SK-N-SH (cell line): ENCODE results near the gene MYO7A. TPM values are rescaled to one million over a fixed set of nuclear protein-coding genes. Genes with fewer than 3 reads are reported as not detected.

Source experiments
- CTCF ChIA-PET: fragments of 300-600, 350-600 bp; formaldehyde crosslinking; extraction: SDS; loops from one replicate; lab custom pipeline; 2021; lab: Yijun Ruan, JAX
- POLR2A ChIA-PET: fragments of 350-600 bp; sonication (Branson Sonifier 250); formaldehyde crosslinking; extraction: SDS; loops from one replicate; lab custom pipeline; 2020; ENCODE audit warnings: antibody characterized with exemption, inconsistent platforms; lab: Yijun Ruan, JAX
- DNase-seq: peaks from one replicate; pipeline ENCODE4 v3.0.0; 2012
- H2AFZ ChIP-seq: fragments of 200-600 bp; sonication (generic); 2 replicates; pipeline ENCODE4 v1.8.1; 2016; ENCODE audit warnings: antibody characterized with exemption, mild to moderate bottlenecking, low read depth
- H3F3A ChIP-seq: fragments of 200-600 bp; sonication (generic); replicated peaks from 2 replicates; pipeline ENCODE3; 2016; ENCODE audit warnings: antibody characterized with exemption, mild to moderate bottlenecking; ENCODE audit not compliant: insufficient read depth
- H3K27ac ChIP-seq, 2 experiments: fragments of 200-500 bp in 1 of 2; fragments of 200-600 bp in 1 of 2; sonication (Bioruptor generic) in 1 of 2; sonication (generic), shearing (Covaris generic) in 1 of 2; 2 replicates each; pipeline versions ENCODE4 v1.5.1 to v1.6.1; 2014 to 2016; ENCODE audit warnings: low read depth in 2 of 2, inconsistent platforms in 1 of 2, low read length in 1 of 2, mild to moderate bottlenecking in 1 of 2, mixed read lengths in 1 of 2
- H3K27me3 ChIP-seq: fragments of 200-600 bp; sonication (generic), shearing (Covaris generic); 2 replicates; pipeline ENCODE4 v1.6.1; 2016; ENCODE audit warnings: mixed run types; ENCODE audit not compliant: insufficient read depth
- H3K36me3 ChIP-seq, 2 experiments: fragments of 200-500 bp in 1 of 2; fragments of 200-600 bp in 1 of 2; sonication (Bioruptor generic) in 1 of 2; sonication (generic) in 1 of 2; replicated peaks in 1 of 2; 2 replicates each; pipeline versions ENCODE3 to v1.5.1; 2014 to 2016; ENCODE audit warnings: low read length in 1 of 2, mild to moderate bottlenecking in 1 of 2; ENCODE audit not compliant: insufficient read depth in 2 of 2, control insufficient read depth in 1 of 2
- H3K4me1 ChIP-seq, 2 experiments: fragments of 200-500 bp in 1 of 2; fragments of 200-600 bp in 1 of 2; sonication (Bioruptor generic) in 1 of 2; sonication (generic), shearing (Covaris generic) in 1 of 2; 2 replicates each; pipeline versions ENCODE4 v1.5.1 to v1.6.1; 2014 to 2016; ENCODE audit warnings: low read depth in 1 of 2, low read length in 1 of 2, mixed run types in 1 of 2; ENCODE audit not compliant: insufficient read depth in 2 of 2, control insufficient read depth in 1 of 2
- H3K4me2 ChIP-seq: fragments of 200-600 bp; sonication (generic), shearing (Covaris generic); 2 replicates; pipeline ENCODE4 v1.6.1; 2017; ENCODE audit warnings: mixed run types
- H3K4me3 ChIP-seq, 2 experiments: fragments of 200-500 bp in 1 of 2; fragments of 200-600 bp in 1 of 2; sonication (Bioruptor generic) in 1 of 2; sonication (generic), shearing (Covaris generic) in 1 of 2; 2 replicates each; pipeline versions ENCODE4 v1.5.1 to v1.8.1; 2014 to 2016; ENCODE audit warnings: low read depth in 2 of 2, inconsistent platforms in 1 of 2, low read length in 1 of 2, mild to moderate bottlenecking in 1 of 2, mixed read lengths in 1 of 2, moderate library complexity in 1 of 2
- H3K79me2 ChIP-seq: fragments of 200-600 bp; sonication (generic); 2 replicates; pipeline ENCODE4 v1.8.1; 2017; ENCODE audit warnings: mild to moderate bottlenecking; ENCODE audit not compliant: insufficient read depth
- H3K9ac ChIP-seq: fragments of 200-600 bp; sonication (generic); 2 replicates; pipeline ENCODE4 v1.6.1; 2017; ENCODE audit warnings: mixed run types
- H3K9me2 ChIP-seq: fragments of 200-600 bp; sonication (generic); 2 replicates; pipeline ENCODE4 v1.6.1; 2017; ENCODE audit warnings: mixed run types
- H3K9me3 ChIP-seq: fragments of 200-600 bp; sonication (generic); 2 replicates; pipeline ENCODE4 v1.6.1; 2017; ENCODE audit warnings: mixed run types, mild to moderate bottlenecking, moderate library complexity
- H4K20me1 ChIP-seq: fragments of 200-600 bp; sonication (generic); 2 replicates; pipeline ENCODE4 v1.6.1; 2017; ENCODE audit warnings: mild to moderate bottlenecking, mixed run types; ENCODE audit not compliant: insufficient read depth
- CHD2 ChIP-seq: fragments of 150-350 bp; IDR thresholded peaks from 2 replicates; pipeline ENCODE4 v1.6.1; 2018; ENCODE audit warnings: low read length; ENCODE audit not compliant: partially characterized antibody
- ELF1 ChIP-seq: IDR thresholded peaks from 2 replicates; pipeline ENCODE4 v1.4.0; 2012
- EP300 ChIP-seq, 2 experiments: IDR thresholded peaks; 2 replicates each; pipeline versions ENCODE4 v1.4.0 to v1.6.1; 2012; ENCODE audit warnings: borderline replicate concordance in 1 of 2, low read depth in 1 of 2, low read length in 1 of 2
- MEF2A ChIP-seq: IDR thresholded peaks from 2 replicates; pipeline ENCODE4 v1.4.0; 2012; ENCODE audit warnings: low read depth, borderline replicate concordance
- NFIC ChIP-seq: IDR thresholded peaks from 2 replicates; pipeline ENCODE4 v1.4.0; 2012; ENCODE audit warnings: borderline replicate concordance
- POLR2AphosphoS5 ChIP-seq: IDR thresholded peaks from 2 replicates; pipeline ENCODE4 v1.6.1; 2012; ENCODE audit warnings: low read depth, low read length
- RAD21 ChIP-seq: IDR thresholded peaks from 2 replicates; pipeline ENCODE4 v1.6.1; 2012; ENCODE audit warnings: mild to moderate bottlenecking, low read length
- RXRA ChIP-seq: IDR thresholded peaks from 2 replicates; pipeline ENCODE4 v1.4.0; 2012; ENCODE audit warnings: low read depth, mild to moderate bottlenecking, borderline replicate concordance
- SIN3A ChIP-seq: IDR thresholded peaks from 2 replicates; pipeline ENCODE4 v1.6.1; 2012; ENCODE audit warnings: low read depth, mild to moderate bottlenecking, low read length, moderate library complexity, borderline replicate concordance
- SMC3 ChIP-seq: IDR thresholded peaks from 2 replicates; pipeline ENCODE4 v1.6.1; 2012; ENCODE audit warnings: low read depth, low read length, improper control_type of control experiment
- TAF1 ChIP-seq: IDR thresholded peaks from 2 replicates; pipeline ENCODE4 v1.6.1; 2012; ENCODE audit warnings: low read depth, mild to moderate bottlenecking, low read length, moderate library complexity, borderline replicate concordance
- TCF12 ChIP-seq: IDR thresholded peaks from 2 replicates; pipeline ENCODE4 v1.4.0; 2012
- WGBS: methylation state at CpG from one replicate; pipeline ENCODE4 v1.1.6; 2017; ENCODE audit warnings: low lambda C conversion rate; 5-methylcytosine and 5-hydroxymethylcytosine counted together
- polyA plus RNA-seq, 3 experiments: library from polyadenylated mRNA; depleted of rRNA; stranded (reverse); fragments of >200 nt; gene quantifications; 2 replicates each; pipeline ENCODE4 v1.2.3, GENCODE V29; 2012
- TF ChIP-seq, protein P1 (sequence below): fragments of 200-600 bp; sonication (generic); IDR thresholded peaks from 2 replicates; pipeline ENCODE4 v1.6.1; 2017; ENCODE audit warnings: antibody characterized with exemption, mild to moderate bottlenecking, moderate library complexity
- TF ChIP-seq, protein P2 (sequence below): IDR thresholded peaks from 2 replicates; pipeline ENCODE4 v1.4.0; 2012; ENCODE audit warnings: low read depth
- TF ChIP-seq, protein P3 (sequence below): fragments of 150-350 bp; IDR thresholded peaks from 2 replicates; pipeline ENCODE4 v1.6.1; 2017; ENCODE audit warnings: antibody characterized with exemption, low read length, low read depth, borderline replicate concordance
- TF ChIP-seq, protein P4 (sequence below): IDR thresholded peaks from 2 replicates; pipeline ENCODE4 v1.4.0; 2012; ENCODE audit warnings: low read depth, borderline replicate concordance
- TF ChIP-seq, protein P5 (sequence below): IDR thresholded peaks from 2 replicates; pipeline ENCODE4; 2012
- TF ChIP-seq, protein P6 (sequence below): fragments of 150-350 bp; IDR thresholded peaks from 2 replicates; pipeline ENCODE4 v1.6.1; 2016; ENCODE audit warnings: mild to moderate bottlenecking, low read depth, low read length
- TF ChIP-seq, protein P7 (sequence below): IDR thresholded peaks from 2 replicates; pipeline ENCODE4 v1.4.0; 2012; ENCODE audit warnings: low read depth, borderline replicate concordance

MYO7A gene
- polyA plus RNA-seq, 1 of the 3 experiments (the other 2 are of a cell fraction), result 0.08 TPM

DNA sequence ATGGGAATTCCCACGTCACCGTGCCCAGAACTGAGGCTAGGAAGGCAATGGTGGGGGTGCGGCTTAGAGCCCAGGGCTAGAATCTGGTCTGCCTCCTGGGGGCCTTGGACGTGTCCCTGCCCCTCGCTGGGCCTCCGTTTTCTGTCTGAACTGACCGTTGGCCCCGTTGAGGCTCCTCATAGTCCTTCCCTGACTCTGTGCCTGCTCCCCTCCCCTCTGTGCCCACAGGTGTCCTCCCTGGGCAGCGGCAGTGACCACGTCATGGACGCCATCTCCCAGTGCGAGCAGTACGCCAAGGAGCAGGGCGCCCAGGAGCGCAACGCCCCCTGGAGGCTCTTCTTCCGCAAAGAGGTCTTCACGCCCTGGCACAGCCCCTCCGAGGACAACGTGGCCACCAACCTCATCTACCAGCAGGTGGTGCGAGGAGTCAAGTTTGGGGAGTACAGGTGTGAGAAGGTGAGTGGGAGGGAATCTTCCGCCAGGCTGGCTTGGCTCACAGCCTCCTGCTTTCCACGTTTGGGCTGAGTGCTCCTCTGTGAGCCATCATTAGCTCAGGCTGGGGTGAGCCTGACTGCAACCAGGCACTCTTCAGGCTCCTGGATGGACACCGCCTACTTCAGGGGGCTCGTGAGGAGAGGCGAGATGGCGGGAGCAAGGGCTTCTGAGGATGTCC, 63.9 kb downstream of the MYO7A start:
- Histone ChIP-seq H3K9me2 (no peaks in the 10 kb centered on the region), H3K9me3 (no peaks in the 10 kb centered on the region), H3F3A (no peaks in the 10 kb centered on the region), H3K9ac (no peak overlapping the region), H3K79me2 (no peaks in the 10 kb centered on the region), H3K27ac (no peak overlapping the region), H3K27me3 (no peaks in the 10 kb centered on the region), H4K20me1 (no peaks in the 10 kb centered on the region), H3K4me1 (no peaks in the 10 kb centered on the region), H3K4me2 (no peak overlapping the region), H3K4me3 (no peak overlapping the region), H3K36me3 (no peaks in the 10 kb centered on the region), H2AFZ (no peak overlapping the region)
- CTCF ChIA-PET, result interaction anchor here (0.9 to 1.0 kb wide), 3 partner anchors 75 to 356 kb away, joined by 3 to 4 read pairs (median 3); no protein-coding TSS in a partner anchor
- 64% methylated on average over 25 of the region's 27 CpGs for WGBS
- POLR2A ChIA-PET, result no interaction called here
- TF ChIP-seq ELF1, result no peak
- TF ChIP-seq MEF2A, result no peak
- TF ChIP-seq CHD2, result no peak
- peak; percentile 39 for TF ChIP-seq RAD21
- TF ChIP-seq SIN3A, result no peak
- TF ChIP-seq EP300 (IDR thresholded peaks at IDR 0.05; ENCODE audit: borderline replicate concordance in 1 of 2, low read depth in 1 of 2, low read length in 1 of 2), result no peak
- no peak for TF ChIP-seq SMC3
- TF ChIP-seq, protein P1, sequence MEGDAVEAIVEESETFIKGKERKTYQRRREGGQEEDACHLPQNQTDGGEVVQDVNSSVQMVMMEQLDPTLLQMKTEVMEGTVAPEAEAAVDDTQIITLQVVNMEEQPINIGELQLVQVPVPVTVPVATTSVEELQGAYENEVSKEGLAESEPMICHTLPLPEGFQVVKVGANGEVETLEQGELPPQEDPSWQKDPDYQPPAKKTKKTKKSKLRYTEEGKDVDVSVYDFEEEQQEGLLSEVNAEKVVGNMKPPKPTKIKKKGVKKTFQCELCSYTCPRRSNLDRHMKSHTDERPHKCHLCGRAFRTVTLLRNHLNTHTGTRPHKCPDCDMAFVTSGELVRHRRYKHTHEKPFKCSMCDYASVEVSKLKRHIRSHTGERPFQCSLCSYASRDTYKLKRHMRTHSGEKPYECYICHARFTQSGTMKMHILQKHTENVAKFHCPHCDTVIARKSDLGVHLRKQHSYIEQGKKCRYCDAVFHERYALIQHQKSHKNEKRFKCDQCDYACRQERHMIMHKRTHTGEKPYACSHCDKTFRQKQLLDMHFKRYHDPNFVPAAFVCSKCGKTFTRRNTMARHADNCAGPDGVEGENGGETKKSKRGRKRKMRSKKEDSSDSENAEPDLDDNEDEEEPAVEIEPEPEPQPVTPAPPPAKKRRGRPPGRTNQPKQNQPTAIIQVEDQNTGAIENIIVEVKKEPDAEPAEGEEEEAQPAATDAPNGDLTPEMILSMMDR, result peak; percentile 39; the same call in 1 of the 2 replicates
- peak; percentile 62 for DNase-seq

DNA sequence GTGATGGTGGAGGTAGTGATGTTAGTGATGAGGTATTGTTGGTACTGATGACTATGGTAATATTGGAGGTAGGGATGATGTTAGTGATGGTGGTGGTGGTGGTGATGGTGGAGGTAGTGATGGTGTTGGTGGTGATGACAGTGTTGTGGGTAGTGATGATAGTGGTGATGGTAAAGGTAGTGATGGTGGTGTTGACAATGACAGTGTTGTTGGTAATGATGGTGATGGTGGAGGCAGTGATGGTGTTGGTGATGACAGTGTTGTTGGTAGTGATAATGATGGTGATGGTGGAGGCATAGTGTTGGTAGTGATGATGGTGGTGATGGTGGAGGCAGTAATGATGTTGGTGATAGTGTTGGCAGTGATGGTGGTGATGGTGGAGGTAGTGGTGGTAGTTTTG, 65.1 kb downstream of the MYO7A start:
- Histone ChIP-seq H3K4me2 (no peak overlapping the region), H3F3A (no peaks in the 10 kb centered on the region), H3K9me2 (no peaks in the 10 kb centered on the region), H4K20me1 (no peaks in the 10 kb centered on the region), H3K9me3 (no peaks in the 10 kb centered on the region), H3K4me1 (no peaks in the 10 kb centered on the region), H3K9ac (no peak overlapping the region), H3K4me3 (no peak overlapping the region), H3K36me3 (no peaks in the 10 kb centered on the region), H2AFZ (no peak overlapping the region), H3K79me2 (no peaks in the 10 kb centered on the region), H3K27ac (no peak overlapping the region), H3K27me3 (no peaks in the 10 kb centered on the region)
- ChIA-PET CTCF (interaction anchor here (0.7 to 3.9 kb wide), 6 partner anchors 60 to 355 kb away, joined by 3 to 52 read pairs (median 3); no protein-coding TSS in a partner anchor), POLR2A (no interaction called here)
- DNase-seq, result no peak
- no peak for TF ChIP-seq TCF12
- TF ChIP-seq, protein P2, sequence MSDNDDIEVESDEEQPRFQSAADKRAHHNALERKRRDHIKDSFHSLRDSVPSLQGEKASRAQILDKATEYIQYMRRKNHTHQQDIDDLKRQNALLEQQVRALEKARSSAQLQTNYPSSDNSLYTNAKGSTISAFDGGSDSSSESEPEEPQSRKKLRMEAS, result no peak
- TF ChIP-seq, protein P3, sequence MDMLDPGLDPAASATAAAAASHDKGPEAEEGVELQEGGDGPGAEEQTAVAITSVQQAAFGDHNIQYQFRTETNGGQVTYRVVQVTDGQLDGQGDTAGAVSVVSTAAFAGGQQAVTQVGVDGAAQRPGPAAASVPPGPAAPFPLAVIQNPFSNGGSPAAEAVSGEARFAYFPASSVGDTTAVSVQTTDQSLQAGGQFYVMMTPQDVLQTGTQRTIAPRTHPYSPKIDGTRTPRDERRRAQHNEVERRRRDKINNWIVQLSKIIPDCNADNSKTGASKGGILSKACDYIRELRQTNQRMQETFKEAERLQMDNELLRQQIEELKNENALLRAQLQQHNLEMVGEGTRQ, result no peak
- no peak for TF ChIP-seq ELF1
- TF ChIP-seq RXRA, result no peak
- TF ChIP-seq NFIC, result no peak
- TF ChIP-seq, protein P4, sequence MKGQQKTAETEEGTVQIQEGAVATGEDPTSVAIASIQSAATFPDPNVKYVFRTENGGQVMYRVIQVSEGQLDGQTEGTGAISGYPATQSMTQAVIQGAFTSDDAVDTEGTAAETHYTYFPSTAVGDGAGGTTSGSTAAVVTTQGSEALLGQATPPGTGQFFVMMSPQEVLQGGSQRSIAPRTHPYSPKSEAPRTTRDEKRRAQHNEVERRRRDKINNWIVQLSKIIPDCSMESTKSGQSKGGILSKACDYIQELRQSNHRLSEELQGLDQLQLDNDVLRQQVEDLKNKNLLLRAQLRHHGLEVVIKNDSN, result no peak
- no peak for TF ChIP-seq TAF1
- no peak for TF ChIP-seq POLR2AphosphoS5
- TF ChIP-seq, protein P5, sequence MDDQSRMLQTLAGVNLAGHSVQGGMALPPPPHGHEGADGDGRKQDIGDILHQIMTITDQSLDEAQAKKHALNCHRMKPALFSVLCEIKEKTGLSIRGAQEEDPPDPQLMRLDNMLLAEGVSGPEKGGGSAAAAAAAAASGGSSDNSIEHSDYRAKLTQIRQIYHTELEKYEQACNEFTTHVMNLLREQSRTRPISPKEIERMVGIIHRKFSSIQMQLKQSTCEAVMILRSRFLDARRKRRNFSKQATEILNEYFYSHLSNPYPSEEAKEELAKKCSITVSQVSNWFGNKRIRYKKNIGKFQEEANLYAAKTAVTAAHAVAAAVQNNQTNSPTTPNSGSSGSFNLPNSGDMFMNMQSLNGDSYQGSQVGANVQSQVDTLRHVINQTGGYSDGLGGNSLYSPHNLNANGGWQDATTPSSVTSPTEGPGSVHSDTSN, result no peak
- TF ChIP-seq, protein P6, sequence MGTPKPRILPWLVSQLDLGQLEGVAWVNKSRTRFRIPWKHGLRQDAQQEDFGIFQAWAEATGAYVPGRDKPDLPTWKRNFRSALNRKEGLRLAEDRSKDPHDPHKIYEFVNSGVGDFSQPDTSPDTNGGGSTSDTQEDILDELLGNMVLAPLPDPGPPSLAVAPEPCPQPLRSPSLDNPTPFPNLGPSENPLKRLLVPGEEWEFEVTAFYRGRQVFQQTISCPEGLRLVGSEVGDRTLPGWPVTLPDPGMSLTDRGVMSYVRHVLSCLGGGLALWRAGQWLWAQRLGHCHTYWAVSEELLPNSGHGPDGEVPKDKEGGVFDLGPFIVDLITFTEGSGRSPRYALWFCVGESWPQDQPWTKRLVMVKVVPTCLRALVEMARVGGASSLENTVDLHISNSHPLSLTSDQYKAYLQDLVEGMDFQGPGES, result no peak
- TF ChIP-seq, protein P7, sequence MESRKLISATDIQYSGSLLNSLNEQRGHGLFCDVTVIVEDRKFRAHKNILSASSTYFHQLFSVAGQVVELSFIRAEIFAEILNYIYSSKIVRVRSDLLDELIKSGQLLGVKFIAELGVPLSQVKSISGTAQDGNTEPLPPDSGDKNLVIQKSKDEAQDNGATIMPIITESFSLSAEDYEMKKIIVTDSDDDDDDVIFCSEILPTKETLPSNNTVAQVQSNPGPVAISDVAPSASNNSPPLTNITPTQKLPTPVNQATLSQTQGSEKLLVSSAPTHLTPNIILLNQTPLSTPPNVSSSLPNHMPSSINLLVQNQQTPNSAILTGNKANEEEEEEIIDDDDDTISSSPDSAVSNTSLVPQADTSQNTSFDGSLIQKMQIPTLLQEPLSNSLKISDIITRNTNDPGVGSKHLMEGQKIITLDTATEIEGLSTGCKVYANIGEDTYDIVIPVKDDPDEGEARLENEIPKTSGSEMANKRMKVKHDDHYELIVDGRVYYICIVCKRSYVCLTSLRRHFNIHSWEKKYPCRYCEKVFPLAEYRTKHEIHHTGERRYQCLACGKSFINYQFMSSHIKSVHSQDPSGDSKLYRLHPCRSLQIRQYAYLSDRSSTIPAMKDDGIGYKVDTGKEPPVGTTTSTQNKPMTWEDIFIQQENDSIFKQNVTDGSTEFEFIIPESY, result no peak
- TF ChIP-seq SIN3A, result no peak
